Tracheal epithelial cell (primary cell): ENCODE results near the gene ITGAX. TPM values are rescaled to one million over a fixed set of nuclear protein-coding genes. Genes with fewer than 3 reads are reported as not detected.

Experiments
- total RNA-seq: library from RNA; depleted of rRNA; stranded (reverse); fragments of >200 nt; gene quantifications from 2 replicates; pipeline ENCODE4 v1.2.1, GENCODE V29; 2014

Gene ITGAX
- total RNA-seq = not detected in 2 replicates

GRCh38 chr16:31354394-31355291 lies at the start of gene ITGAX:
TSS of gene ITGAX (plus strand) at chr16:31355176. CDS start at chr16:31355255, 79 bp downstream.

DNA sequence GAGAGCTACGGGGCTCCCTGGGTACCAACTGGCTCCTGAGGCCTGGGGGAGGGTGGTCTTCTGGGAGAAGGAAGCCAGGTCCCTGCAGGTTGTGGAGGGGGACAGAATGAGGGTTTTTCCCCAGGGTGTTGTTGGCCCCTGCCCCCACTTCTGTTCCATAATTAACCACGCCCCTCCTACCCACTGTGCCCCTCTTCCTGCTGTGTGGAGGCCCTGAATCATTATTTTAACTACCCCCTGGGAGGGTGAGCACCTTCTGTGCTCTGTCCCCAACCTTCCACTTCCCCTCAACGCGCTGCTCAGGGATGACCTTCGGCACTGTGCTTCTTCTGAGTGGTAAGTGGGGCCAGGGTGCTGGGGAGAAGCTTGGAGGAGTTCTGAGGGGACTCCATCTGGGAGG lies 38.1 kb downstream of the ITGAX start, which contains the start of gene ITGAD:
Gene ITGAD, plus strand, starts transcription at position 280 of the 400 bp plus-strand sequence. Its CDS starts 26 bp downstream, at position 306.

GRCh38 chr16:31428279-31428597 lies 73.3 kb downstream of the ITGAX start, which contains the start of gene COX6A2:
TSS of gene COX6A2 (minus strand) at chr16:31428360. CDS start at chr16:31428325, 35 bp downstream.

Other genes with a start within 250 kb of the ITGAX start
- 11.7 and 20.7 TPM in 2 replicates for gene BCKDK, start 246.8 kb upstream of the ITGAX start, total RNA-seq
- gene KAT8, start 237.5 kb upstream of the ITGAX start, total RNA-seq = 52.3 and 61.0 TPM in 2 replicates
- 31.5 and 33.0 TPM in 2 replicates for gene PRSS8, start 219.4 kb upstream of the ITGAX start, total RNA-seq
- 1.9 and 2.8 TPM in 2 replicates for gene PRSS36, start 205.1 kb upstream of the ITGAX start, total RNA-seq
- 19.6 and 40.7 TPM in 2 replicates for gene FUS, start 175.0 kb upstream of the ITGAX start, total RNA-seq
- gene PYCARD, start 152.4 kb upstream of the ITGAX start, total RNA-seq = 235 and 267 TPM in 2 replicates
- gene TRIM72, start 141.1 kb upstream of the ITGAX start, total RNA-seq = not detected in 2 replicates
- not detected in 2 replicates for gene PYDC1, start 138.0 kb upstream of the ITGAX start, total RNA-seq
- under 0.01 TPM in 1 of 2 replicates, not detected in the other for gene ITGAM, start 95.2 kb upstream of the ITGAX start, total RNA-seq
- not detected in 2 replicates for gene ITGAD, start 38.2 kb downstream of the ITGAX start, total RNA-seq
- not detected in 2 replicates for gene COX6A2, start 73.2 kb downstream of the ITGAX start, total RNA-seq
- 0.24 TPM in 1 of 2 replicates, not detected in the other for gene ZNF843, start 87.6 kb downstream of the ITGAX start, total RNA-seq
- gene ARMC5, start 104.3 kb downstream of the ITGAX start, total RNA-seq = 8.0 and 8.3 TPM in 2 replicates
- gene TGFB1I1, start 117.0 kb downstream of the ITGAX start, total RNA-seq = 3.4 and 19.3 TPM in 2 replicates
- 0.24 and 0.64 TPM in 2 replicates for gene SLC5A2, start 127.9 kb downstream of the ITGAX start, total RNA-seq
- 32.5 and 34.7 TPM in 2 replicates for gene RUSF1, start 153.2 kb downstream of the ITGAX start, total RNA-seq
- not detected in 2 replicates for gene AHSP, start 172.7 kb downstream of the ITGAX start, total RNA-seq